ENCODE measurements around the gene RASEF.

DNA sequence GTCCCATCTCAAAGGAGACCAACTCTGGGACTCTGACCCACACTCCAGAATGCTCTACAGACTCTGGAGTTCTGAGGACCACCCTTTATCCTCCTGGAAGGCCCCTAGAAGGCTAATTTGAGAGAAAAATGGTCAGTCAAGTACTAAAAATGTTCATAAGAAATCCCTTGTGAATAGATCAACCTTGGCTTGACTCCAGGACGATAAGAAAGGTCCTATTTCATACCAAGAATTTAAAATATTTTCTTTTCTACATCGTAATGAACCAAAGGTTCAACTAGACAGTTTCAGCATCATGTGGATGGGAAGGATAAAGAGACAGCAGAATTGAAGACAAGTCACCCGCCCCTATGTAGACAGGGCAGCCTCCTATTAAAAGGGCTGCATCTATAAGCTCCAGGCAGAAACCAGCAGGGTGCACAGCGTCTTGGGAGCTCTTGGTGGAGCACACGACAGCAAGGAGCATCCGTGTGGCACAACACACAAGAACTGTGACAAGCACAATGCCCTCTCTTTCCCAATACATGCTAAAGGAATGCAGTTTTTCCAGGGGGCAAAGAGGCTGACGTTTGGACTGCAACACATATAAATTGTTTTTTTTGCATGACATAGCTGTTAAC, 38.3 kb downstream of the RASEF start:
- TF ChIP-seq, protein P1, sequence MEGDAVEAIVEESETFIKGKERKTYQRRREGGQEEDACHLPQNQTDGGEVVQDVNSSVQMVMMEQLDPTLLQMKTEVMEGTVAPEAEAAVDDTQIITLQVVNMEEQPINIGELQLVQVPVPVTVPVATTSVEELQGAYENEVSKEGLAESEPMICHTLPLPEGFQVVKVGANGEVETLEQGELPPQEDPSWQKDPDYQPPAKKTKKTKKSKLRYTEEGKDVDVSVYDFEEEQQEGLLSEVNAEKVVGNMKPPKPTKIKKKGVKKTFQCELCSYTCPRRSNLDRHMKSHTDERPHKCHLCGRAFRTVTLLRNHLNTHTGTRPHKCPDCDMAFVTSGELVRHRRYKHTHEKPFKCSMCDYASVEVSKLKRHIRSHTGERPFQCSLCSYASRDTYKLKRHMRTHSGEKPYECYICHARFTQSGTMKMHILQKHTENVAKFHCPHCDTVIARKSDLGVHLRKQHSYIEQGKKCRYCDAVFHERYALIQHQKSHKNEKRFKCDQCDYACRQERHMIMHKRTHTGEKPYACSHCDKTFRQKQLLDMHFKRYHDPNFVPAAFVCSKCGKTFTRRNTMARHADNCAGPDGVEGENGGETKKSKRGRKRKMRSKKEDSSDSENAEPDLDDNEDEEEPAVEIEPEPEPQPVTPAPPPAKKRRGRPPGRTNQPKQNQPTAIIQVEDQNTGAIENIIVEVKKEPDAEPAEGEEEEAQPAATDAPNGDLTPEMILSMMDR (IDR thresholded peaks at IDR 0.05), result no peak
- TF ChIP-seq POLR2A (IDR thresholded peaks at IDR 0.05; ENCODE audit: low read depth), result no peak
